GM18508 (cell line): ENCODE results near the gene TTC13.
"Not testable (repeated sequence)": the region's sequence is repeated elsewhere in the genome, so short reads cannot be mapped to it uniquely, and the experiment has no call there.

Experiments
- ATAC-seq: cut with Tn5 transposase; IDR thresholded peaks from one replicate; pipeline ENCODE4 v1.9.1; 2021; ENCODE audit warnings: moderate number of reproducible peaks; ENCODE audit not compliant: insufficient read depth, unreplicated experiment

Gene TTC13

DNA sequence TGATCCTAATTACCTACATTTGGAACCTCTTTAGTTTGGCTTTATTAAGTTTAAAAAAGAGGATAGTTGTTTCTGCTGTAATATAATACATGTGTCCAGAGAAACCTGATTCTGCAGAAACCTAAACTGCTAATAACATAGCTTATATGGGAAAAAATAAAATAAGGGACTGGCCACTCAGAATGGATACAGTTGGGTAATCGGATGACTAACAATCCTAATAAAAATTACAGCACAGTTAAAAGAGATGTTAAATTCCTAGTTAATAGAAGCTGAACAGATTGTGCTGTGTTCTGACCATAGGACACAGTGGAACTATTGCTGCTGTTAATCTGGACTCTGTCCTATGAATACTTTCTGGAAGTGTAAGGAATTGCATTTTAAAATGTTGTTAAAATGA is 16.2 kb upstream of the TTC13 start:
- ATAC-seq, result no peak

DNA sequence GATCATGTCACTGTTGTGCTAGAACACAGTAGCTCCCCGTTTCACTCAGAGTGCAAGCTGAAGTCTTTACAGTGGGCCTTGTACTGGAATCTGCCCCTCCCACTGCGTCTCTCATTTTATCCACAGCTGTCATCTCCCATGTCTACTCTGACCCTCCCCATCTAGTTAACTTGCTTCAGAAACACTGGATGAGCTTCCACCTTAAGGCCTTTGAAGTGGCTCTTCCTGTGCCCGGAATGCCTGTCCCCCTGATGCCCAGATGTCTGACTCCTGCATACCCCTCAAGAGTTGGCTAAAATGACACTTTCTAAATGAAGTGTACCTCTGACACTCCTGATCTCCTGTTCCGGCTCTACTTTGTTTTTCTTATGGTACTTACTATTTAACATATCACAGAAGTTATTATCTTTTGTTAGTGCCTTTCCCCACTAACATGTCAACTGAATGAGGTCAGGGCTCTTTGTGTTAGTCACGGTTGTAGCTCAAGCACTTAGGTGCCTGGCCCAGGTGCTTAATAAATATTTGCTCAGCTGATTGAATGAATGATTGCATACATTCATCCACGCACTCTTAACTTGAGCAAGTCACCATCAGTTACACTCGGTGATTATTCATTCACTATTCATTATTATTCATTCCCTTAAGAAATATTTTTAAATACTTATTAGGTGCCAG is 13.6 kb upstream of the TTC13 start:
- no peak for ATAC-seq

- no peak for ATAC-seq
Measured at GRCh38 chr1:230987448-230987847, 8.8 kb upstream of the TTC13 start.

GRCh38 chr1:230986976-230987375 is 8.3 kb upstream of the TTC13 start:
- no peak for ATAC-seq

DNA sequence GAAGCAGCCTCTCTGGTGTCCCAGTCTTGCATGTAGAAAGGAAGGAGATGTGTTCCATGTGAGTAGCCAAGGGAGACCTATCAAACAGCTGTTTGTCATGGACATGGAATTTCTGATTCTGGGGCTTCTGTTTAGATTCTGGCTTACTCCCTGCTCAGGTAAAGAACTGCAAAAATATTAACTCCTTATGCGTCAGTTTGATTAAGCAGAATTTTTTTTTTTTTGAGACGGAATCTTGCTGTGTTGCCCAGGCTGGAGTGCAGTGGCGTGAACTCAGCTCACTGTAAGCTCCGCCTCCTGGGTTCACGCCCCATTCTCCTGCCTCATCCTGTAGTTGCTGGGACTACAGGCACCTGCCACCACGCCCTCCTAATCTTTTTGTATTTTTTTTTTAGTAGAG is 7.0 kb upstream of the TTC13 start:
- no peak for ATAC-seq

GRCh38 chr1:230984622-230985515 is 6.2 kb upstream of the TTC13 start:
- not testable (repeated sequence) for ATAC-seq

GRCh38 chr1:230983811-230984210 is 5.2 kb upstream of the TTC13 start:
- no peak for ATAC-seq

- ATAC-seq, result no peak
Measured at GRCh38 chr1:230982696-230983095, 4.0 kb upstream of the TTC13 start.

DNA sequence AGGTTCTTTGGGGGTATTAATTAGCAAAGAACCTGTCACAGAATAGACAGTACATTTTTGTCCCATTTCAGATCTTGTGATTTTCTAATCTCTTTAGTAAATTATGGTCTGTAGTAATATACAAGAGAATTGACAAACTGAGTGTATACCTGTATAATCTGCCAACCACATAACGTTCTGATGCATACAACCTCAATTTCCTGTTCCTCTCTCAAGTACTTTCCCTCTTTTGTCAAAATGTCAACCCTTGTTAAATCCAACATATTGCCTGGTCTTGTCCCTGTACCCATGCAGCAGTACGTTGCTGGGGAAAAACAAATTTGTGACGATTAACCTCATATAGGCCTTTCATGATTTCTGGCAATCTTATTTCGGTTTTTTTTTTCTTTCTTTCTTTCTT is 1.3 kb upstream of the TTC13 start:
- no peak for ATAC-seq

GRCh38 chr1:230979389-230979716 is 692 bp upstream of the TTC13 start:
- no peak for ATAC-seq

DNA sequence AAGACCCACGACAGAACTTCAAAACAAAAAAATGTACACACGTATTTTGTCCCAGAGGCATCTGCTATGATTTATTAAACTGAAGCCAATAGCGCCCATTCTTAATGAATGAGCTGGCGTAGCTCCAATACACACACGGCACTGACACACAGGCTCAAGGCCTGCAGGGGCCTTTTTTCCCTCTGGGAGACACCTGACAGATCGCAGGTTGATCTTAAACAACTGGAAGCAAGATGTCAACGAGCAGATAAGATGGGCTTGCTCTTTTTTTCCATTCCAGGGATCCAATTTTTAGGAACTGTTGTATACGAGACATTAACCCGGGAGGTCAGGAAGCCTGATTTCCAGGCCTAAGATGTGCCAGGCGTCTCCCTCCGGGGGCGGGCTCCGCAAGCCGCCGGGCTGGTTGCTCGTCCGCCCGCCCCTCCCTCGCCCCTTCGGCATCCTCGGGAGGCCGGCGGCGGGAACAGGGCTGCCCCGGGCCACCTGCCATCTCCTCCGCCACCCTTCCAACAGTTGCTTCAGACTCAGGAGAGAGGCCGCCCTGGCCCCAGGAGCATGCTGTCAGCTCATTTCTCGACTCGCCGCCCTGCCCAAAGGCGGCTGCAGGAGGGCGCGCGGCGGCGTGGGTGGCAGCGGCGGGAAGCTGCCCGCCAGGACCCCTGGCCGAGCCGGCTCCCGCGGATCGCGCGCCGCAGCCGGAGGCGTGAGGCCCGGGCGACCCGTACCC is 735 bp downstream of the TTC13 start:
- no peak for ATAC-seq

DNA sequence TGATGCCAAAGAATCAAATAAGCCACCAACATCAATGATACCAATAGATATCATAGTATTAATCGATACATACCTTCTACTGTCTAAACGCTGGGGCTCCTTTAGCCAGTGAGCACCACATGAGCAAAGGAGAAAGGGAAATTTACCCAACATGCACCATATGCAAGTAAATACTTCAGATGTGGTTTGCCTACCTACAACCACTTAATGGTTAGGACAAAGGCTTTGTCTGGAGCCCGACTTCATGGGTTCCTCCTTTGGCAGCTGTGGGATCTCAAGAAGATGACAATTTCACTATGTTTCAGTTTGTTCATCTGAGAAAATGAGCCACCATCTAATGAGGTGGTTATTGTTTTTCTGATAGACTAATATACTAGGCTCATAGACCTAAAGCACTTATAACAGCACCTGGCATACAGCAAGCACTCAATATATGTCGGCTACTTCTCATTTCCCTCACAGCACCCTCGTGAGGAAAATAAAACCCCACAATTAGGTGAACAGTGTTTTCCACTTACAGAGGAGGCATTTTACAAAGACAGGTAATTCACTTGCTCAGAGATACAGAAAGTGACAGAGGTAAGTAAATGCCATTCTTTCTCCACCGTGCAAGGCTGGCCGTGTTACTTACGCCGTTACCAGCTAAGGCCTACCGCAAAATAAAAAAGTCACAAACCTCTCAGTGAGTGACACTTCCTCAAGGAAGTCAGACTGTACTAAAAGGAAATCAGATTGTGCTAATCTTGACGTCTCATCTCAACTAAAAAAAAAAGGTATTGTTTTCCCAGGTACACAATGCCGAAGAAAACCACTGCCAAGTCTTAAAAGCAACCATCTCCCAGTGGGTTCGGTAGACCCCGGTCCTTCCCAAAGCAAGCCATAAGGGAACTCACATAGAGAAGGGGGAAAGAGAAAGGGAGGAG is 1.6 kb downstream of the TTC13 start:
- no peak for ATAC-seq

- ATAC-seq, result no peak
Measured at GRCh38 chr1:230976360-230976759, 2.3 kb downstream of the TTC13 start.

GRCh38 chr1:230975636-230976035 is 3.0 kb downstream of the TTC13 start:
- ATAC-seq, result no peak

GRCh38 chr1:230972855-230973271 is 5.8 kb downstream of the TTC13 start:
- peak; percentile 74 for ATAC-seq

DNA sequence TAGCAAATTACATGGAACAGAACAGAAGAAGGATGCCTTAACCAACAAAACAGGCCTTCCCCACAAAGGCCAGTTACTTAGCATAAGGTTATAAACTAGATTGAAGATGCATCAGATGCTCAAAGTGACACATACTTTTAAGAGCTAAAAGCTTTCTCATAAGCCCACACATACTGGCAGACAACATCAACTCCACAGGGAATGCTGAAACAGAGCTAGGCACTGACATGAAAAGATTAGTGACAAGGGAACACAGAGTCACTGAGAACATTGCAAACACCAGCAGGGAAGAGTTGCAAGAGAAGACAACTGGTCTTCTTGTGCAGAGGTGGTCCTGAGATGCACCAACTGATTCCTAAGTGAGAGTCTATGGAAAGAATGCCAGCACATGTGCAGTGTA is 6.9 kb downstream of the TTC13 start:
- no peak for ATAC-seq

DNA sequence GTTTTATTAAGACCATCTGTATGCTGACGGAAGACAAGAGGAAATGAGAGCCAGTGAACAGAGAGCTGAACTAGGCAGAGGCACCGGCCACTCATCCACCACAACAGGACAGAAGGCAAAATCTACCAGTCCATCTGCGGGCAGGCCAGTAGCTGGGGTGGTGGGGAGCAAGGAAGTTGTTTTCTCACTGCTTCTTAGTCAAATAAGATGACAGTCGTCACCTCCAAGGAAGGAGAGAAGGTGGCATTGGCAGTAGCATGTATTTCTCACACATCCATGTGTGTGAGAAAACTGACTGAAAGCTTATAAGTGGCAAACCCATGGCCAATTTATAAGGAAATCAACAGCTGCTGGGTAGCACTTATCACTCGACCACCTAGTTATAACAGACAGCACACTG is 8.2 kb downstream of the TTC13 start:
- no peak for ATAC-seq

DNA sequence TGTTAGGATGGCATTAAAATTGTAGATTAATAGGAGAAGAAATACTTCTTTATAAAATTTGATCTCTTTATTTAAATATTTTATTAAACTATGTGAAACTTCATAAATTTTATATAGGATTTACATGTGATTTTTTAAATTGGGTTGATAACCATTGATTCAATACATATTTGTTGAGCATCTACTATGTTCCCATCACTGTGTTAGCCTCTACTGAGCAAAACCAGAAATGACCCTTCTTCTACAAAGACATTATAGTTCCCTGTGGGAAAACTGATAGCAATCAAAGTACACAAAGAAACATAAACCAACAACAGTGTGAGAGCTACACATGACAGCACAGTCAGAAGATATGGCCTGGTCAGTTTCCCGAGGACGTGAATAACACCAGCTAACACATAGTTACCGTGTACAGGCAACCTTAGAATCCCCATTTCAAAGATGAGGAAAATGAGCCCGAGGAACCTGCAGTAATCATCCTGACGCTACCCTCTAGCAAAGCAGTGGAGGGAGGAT is 12.2 kb downstream of the TTC13 start:
- no peak for ATAC-seq

GRCh38 chr1:230965535-230965934 is 13.1 kb downstream of the TTC13 start:
- ATAC-seq, result no peak

GRCh38 chr1:230964896-230965295 is 13.8 kb downstream of the TTC13 start:
- no peak for ATAC-seq
